Liver (tissue), 3 donors: ENCODE measurements around the gene CCDC91.

ENCODE experiments used
- ATF3 ChIP-seq: IDR thresholded peaks from 2 replicates; pipeline ENCODE4 v1.6.1; 2016; ENCODE audit warnings: antibody characterized with exemption
- CTCF ChIP-seq: fragments of 150-350 bp; IDR thresholded peaks from 2 replicates; pipeline ENCODE4 v1.5.1; 2017; ENCODE audit warnings: improper control_type of control experiment, low read depth, low read length; ENCODE audit not compliant: missing input control
- FOXA1 ChIP-seq: IDR thresholded peaks from 2 replicates; pipeline ENCODE4 v1.6.1; 2016; ENCODE audit warnings: antibody characterized with exemption
- GABPA ChIP-seq, 2 donors: IDR thresholded peaks in 1 of 2; conservative IDR thresholded peaks in 1 of 2; 2 replicates each; pipeline ENCODE4 v1.6.1; 2016; ENCODE audit warnings: antibody characterized with exemption in 2 of 2, mild to moderate bottlenecking in 1 of 2, moderate library complexity in 1 of 2
- HNF4A ChIP-seq, 2 donors: conservative IDR thresholded peaks; 2 replicates each; pipeline ENCODE4 v1.6.1; 2016; ENCODE audit warnings: antibody characterized with exemption in 2 of 2, mild to moderate bottlenecking in 2 of 2
- JUND ChIP-seq, 2 donors: IDR thresholded peaks; 2 replicates each; pipeline ENCODE4 v1.6.1; 2016; ENCODE audit warnings: antibody characterized with exemption in 2 of 2
- MAX ChIP-seq: IDR thresholded peaks from 2 replicates; pipeline ENCODE4 v1.6.1; 2016; ENCODE audit warnings: antibody characterized with exemption
- RAD21 ChIP-seq, 2 donors: IDR thresholded peaks; 2 replicates each; pipeline ENCODE4 v1.6.1; 2016; ENCODE audit warnings: antibody characterized with exemption in 2 of 2, mild to moderate bottlenecking in 2 of 2
- REST ChIP-seq: IDR thresholded peaks from 2 replicates; pipeline ENCODE4 v1.6.1; 2016; ENCODE audit warnings: antibody characterized with exemption, mild to moderate bottlenecking
- TAF1 ChIP-seq: conservative IDR thresholded peaks from 2 replicates; pipeline ENCODE4 v1.6.1; 2016; ENCODE audit warnings: antibody characterized with exemption, mild to moderate bottlenecking
- YY1 ChIP-seq: IDR thresholded peaks from 2 replicates; pipeline ENCODE4 v1.6.1; 2016; ENCODE audit warnings: antibody characterized with exemption, mild to moderate bottlenecking
- ZBTB33 ChIP-seq: IDR thresholded peaks from 2 replicates; pipeline ENCODE4 v1.6.1; 2016; ENCODE audit warnings: antibody characterized with exemption
- donor health status: healthy.
- donor health status: healthy.

GRCh38 chr12:28234444-28234843, 44.2 kb downstream of the CCDC91 start:
- TF ChIP-seq REST: no peak
- TF ChIP-seq CTCF: no peak
- no peak for TF ChIP-seq TAF1
- no peak for TF ChIP-seq JUND (IDR thresholded peaks at IDR 0.05)
- TF ChIP-seq GABPA (IDR thresholded peaks at IDR 0.05 in 1 of 2, conservative IDR thresholded peaks at IDR 0.05 in 1 of 2): no peak
- TF ChIP-seq FOXA1: no peak
- no peak for TF ChIP-seq RAD21 (IDR thresholded peaks at IDR 0.05)
- TF ChIP-seq HNF4A (conservative IDR thresholded peaks at IDR 0.05): no peak
- TF ChIP-seq MAX: no peak
- no peak for TF ChIP-seq ZBTB33
- TF ChIP-seq ATF3: no peak
- TF ChIP-seq YY1: no peak
